NCI-H146 treated with DMSO at 0.1 percent for 48 hours (cell line): ENCODE data around the gene RNASET2.
"Not testable (repeated sequence)": the region's sequence is repeated elsewhere in the genome, so short reads cannot be mapped to it uniquely, and the experiment has no call there.

Experiments
- DNase-seq: peaks from one replicate; lab custom pipeline; 2025; ENCODE audit not compliant: unreplicated experiment; lab: John Stamatoyannopoulos, UW

The RNASET2 gene

DNA sequence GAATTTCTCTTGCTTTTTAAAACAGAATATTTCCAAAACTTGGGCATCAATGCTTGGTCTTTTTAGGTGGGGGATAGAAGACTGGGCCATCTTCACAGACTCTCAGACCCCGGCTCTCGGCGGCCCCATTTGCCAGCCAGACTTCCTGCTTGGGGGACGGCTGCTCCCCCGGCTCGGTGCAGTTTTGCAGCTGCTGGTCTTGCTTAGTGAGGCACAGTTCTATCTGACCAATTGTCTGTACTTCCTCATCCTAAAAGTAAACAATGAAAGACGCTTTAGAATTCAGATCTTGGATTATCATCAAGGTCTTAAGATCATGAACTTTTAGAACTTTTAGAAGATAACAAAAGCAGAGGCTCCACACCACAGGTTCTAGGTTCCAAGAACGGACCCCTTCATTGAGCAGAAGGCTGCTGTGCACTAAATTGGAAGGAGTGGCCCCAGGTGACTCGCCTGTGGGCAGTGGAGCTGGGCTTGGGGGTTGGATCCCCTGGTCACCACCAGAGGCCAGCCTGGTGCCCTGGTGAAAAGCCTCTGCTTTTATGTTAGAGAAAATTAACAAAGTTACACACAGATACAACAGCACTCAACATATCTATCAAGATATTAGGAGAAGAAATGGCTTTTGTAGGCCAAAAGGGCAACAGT lies 26.7 kb downstream of the RNASET2 start:
- DNase-seq, result no peak

GRCh38 chr6:166928644-166929541 lies 27.5 kb downstream of the RNASET2 start:
- no peak for DNase-seq

DNA sequence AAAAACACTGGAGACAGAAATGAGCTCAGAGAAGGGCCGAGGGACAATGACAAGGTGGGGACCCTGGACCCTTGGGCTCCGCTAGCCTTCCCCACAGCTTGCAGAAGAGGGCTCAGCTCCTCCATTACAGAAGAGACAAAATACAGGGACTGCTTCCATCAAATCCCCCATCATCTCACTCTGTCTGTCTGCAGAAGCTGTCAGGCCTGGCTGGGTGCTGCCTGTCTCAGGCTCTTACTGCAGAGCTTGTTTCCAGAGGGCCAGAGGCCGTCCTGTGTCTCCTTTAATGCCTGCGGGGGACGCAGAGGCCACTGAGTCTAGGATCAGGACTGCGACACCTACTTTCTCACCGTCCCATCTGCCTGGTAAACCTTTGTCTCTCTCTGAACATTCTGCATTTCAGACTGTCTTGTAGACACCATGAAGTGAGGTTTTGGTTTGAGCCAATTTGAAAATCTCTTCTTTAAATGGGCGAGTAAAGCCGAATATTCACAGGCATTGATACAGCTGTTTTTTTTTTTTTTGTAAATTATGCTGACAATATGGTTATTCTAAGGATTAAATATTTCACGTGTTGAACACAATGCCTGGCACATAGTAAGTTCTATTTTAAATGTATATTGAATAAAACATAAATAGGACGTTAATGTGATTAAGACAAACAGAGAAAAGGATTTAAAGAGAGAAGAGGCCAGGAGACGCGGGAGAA lies 28.3 kb downstream of the RNASET2 start:
- no peak for DNase-seq

GRCh38 chr6:166927240-166927934 lies 29.0 kb downstream of the RNASET2 start:
- no peak for DNase-seq

DNA sequence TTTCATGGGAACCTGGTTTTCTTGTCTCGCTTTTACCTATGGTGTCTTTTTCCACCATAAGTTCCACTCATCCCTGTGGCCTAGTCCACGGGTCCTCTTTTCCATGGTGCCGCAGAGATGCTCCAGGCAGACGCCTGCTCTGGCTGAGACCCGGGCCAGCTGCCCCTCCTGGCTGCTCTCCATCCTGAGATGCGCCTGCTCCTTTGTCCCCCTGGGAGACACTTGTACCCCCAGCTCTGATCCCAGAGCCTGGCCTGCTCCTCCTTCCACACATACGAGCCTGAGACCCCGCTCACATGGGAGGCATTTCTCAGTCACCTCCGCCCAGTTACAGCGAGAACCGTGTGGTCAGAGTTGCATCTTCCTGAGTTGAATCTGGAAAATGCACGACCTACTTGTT lies 29.6 kb downstream of the RNASET2 start:
- DNase-seq, result no peak

DNA sequence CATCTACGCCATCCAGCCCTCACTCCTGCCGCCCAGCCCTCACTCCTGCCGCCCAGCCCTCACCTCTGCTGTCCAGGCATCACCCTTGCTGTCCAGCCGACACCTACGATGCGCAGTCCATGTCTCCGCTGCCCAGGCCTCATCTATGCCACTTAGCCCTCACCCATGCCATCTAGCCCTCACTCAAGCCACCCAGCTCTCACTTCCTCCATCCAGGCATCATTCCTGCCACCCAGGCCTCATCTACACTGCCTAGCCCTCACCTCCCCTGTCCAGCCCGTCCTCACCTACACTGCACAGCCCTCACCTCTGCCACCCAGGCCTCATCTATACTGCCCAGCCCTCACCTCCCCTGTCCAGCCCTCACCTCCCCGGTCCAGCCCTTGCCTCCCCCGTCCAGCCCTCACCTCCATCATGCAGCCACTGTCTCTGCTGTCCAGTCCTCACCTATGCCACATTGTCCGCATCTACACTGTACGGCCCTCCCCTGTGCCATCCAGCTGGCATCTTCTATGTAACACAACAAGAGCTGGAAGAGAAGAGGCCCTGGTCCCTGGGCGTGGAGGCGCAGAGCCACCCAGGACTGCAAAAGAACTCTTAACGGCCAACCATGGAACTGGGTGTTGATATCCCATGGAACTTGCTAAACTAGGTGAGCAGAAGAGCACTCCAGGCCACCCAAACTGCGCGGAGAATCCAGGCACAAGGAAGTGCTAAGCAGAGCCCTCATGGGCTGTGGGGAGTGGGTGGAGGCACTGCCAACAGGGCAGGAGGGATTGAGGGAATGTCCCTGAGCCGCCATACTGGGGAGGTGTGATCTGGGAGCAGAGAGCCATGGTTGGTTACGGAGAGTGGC lies 31.0 kb downstream of the RNASET2 start:
- DNase-seq, result no peak

DNA sequence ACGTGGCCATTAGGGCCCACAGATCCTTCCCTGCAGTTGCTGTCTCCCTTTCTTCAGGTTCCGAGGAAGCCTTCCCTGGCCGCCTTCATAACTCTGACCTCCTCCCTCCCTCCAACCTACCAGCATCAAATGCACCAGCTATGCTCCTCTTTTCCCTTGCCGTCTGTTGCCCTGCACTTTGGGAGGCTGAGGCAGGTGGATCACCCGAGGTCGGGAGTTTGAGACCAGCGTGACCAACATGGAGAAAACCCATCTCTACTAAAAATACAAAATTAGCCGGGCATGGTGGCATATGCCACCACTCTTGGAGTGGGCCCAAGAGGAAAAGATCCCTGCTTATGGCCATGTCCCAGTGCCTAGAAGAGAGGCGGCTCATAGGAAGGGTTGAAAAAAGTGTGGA lies 31.8 kb downstream of the RNASET2 start:
- no peak for DNase-seq

GRCh38 chr6:166922937-166923336 lies 33.4 kb downstream of the RNASET2 start:
- DNase-seq, result no peak

DNA sequence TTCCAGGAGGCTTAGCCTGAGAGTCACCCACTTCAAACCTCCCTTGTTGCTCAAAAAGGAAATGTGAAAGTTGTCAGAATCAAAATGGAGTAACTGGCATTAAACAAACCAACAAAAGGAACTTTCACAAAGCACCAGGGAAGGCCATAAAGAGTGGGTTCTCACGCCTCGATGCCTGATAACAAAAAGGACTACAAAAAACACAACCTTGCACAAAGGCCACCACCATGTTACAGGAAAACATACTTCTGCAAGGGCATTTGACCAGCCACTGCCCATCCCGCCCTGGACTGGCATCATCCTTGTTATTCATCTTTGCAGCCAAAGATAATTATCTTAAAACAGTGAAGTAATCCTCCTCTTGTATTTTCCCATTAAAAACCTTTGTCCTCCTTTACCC lies 34.8 kb downstream of the RNASET2 start:
- DNase-seq, result no peak

- no peak for DNase-seq
Observed at GRCh38 chr6:166916824-166917223, 39.5 kb downstream of the RNASET2 start.

GRCh38 chr6:166915484-166915883 lies 40.9 kb downstream of the RNASET2 start:
- DNase-seq, result not testable (repeated sequence)

DNA sequence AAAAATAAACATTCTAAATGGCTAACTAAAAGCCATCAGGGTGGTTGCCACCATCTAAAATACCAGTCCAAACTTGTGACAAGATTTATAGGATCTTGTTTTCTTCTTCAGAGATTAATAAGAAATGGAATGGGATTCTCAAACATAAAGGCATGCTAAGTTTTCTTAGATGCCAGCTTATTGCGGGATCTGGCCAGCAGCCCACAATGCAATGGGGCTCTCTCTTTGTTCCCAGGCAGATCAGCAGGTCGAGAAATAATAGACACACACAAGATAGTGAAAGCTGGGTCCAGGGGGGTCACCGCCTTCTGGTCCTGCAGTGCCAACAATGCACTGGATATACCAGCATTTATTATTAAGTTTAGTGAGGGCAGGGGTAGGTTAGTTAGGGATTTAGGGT lies 41.4 kb downstream of the RNASET2 start:
- DNase-seq, result not testable (repeated sequence)

GRCh38 chr6:166911248-166911677 lies 45.1 kb downstream of the RNASET2 start:
- no peak for DNase-seq

- no peak for DNase-seq
Observed at GRCh38 chr6:166910601-166911000, 45.7 kb downstream of the RNASET2 start.

DNA sequence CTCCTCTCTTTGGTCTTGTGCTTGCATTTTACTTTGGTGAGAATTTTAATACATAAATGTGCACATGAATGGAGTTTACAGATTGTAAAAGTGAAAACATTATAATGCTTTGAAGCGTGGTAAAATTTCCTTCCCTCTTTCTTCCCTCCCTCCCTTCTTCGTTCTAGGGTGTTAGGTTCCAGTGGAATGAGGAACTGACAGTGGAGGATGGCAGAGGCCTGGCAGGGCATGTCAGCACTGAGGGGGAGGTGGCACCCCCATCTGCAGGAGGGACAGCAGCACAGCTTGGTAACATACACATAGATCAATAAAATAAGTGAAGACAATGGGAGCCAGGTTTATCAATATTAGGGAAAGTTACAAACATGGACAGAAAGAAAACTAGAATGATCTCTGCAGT lies 47.5 kb downstream of the RNASET2 start:
- no peak for DNase-seq

- DNase-seq, result no peak
Observed at GRCh38 chr6:166907871-166908806, 48.2 kb downstream of the RNASET2 start.

GRCh38 chr6:166907373-166907841 lies 48.9 kb downstream of the RNASET2 start:
- no peak for DNase-seq

- DNase-seq, result no peak
Observed at GRCh38 chr6:166906376-166907044, 49.8 kb downstream of the RNASET2 start.
